H1 (cell line): Measurements from ENCODE around the gene AP5Z1.

Experiments used
- CEBPB ChIP-seq: IDR thresholded peaks from 2 replicates; pipeline ENCODE4 v1.6.1; 2012; ENCODE audit warnings: low read depth, low read length
- CTCF ChIP-seq, 3 experiments: IDR thresholded peaks; 1 replicate in 2 of 3; 2 replicates in 1 of 3; pipeline versions ENCODE4 v1.5.1 to v1.6.1; 2011; ENCODE audit warnings: low read length in 3 of 3, mild to moderate bottlenecking in 3 of 3, inconsistent platforms in 2 of 3, low read depth in 1 of 3, moderate library complexity in 1 of 3; ENCODE audit not compliant: insufficient read depth in 1 of 3; ENCODE audit errors: control extremely low read depth in 1 of 3
- MAX ChIP-seq: IDR thresholded peaks from 2 replicates; pipeline ENCODE4 v1.6.1; 2012; ENCODE audit warnings: inconsistent platforms
- POLR2AphosphoS5 ChIP-seq: IDR thresholded peaks from 2 replicates; pipeline ENCODE4 v1.6.1; 2011; ENCODE audit warnings: low read depth, low read length
- RAD21 ChIP-seq, 2 experiments: IDR thresholded peaks in 1 of 2; conservative IDR thresholded peaks in 1 of 2; 2 replicates each; pipeline ENCODE4 v1.6.1; 2011; ENCODE audit warnings: low read depth in 2 of 2, low read length in 2 of 2, improper control_type of control experiment in 1 of 2, inconsistent platforms in 1 of 2, mild to moderate bottlenecking in 1 of 2, moderate library complexity in 1 of 2

GRCh38 chr7:4739528-4739992, 35.9 kb upstream of the AP5Z1 start:
- TF ChIP-seq CTCF (IDR thresholded peaks at IDR 0.05; ENCODE audit: control extremely low read depth in 1 of 3, insufficient read depth in 1 of 3, low read depth in 1 of 3, low read length in 3 of 3), result no peak
- no peak for TF ChIP-seq POLR2AphosphoS5
- no peak for TF ChIP-seq RAD21 (IDR thresholded peaks at IDR 0.05 in 1 of 2, conservative IDR thresholded peaks at IDR 0.05 in 1 of 2; ENCODE audit: low read depth in 2 of 2, low read length in 2 of 2)
- no peak for TF ChIP-seq MAX
- TF ChIP-seq CEBPB, result no peak
